ENCODE data around the gene BEAN1.

- no peak for TF ChIP-seq TCF7L2 (IDR thresholded peaks at IDR 0.05; ENCODE audit: borderline replicate concordance, low read depth, low read length)
- TF ChIP-seq EGR2 (tag by site-specific recombination; IDR thresholded peaks at IDR 0.05; ENCODE audit: low read depth) = no peak
- no peak for TF ChIP-seq ZNF548 (tag by site-specific recombination; IDR thresholded peaks at IDR 0.05)
- TF ChIP-seq CTCF (tag by site-specific recombination; IDR thresholded peaks at IDR 0.05) = no peak
- no peak for TF ChIP-seq ZNF138 (tag by site-specific recombination; IDR thresholded peaks at IDR 0.05; ENCODE audit: borderline replicate concordance)
- no peak for TF ChIP-seq ZNF404 (tag by site-specific recombination; IDR thresholded peaks at IDR 0.05)
Observed at GRCh38 chr16:66522816-66523590, 95.9 kb downstream of the BEAN1 start.

Measured in HEK293 (cell line).